Nephron progenitor cell (in vitro differentiated cells): ENCODE measurements around the gene ZNF593OS.

Experiments
- DNase-seq: peaks from one replicate; pipeline ENCODE4 v3.0.0; 2021
- H3K27ac Mint-ChIP-seq: 2 replicates; pipeline ENCODE4 v1.8.0; 2021; ENCODE audit warnings: mild to moderate bottlenecking, moderate library complexity, mixed read lengths
- H3K27me3 Mint-ChIP-seq: 2 replicates; pipeline ENCODE4 v1.8.0; 2021; ENCODE audit warnings: mild to moderate bottlenecking, low read depth, mixed read lengths; ENCODE audit not compliant: poor library complexity
- H3K36me3 Mint-ChIP-seq: 2 replicates; pipeline ENCODE4 v1.8.0; 2021; ENCODE audit warnings: low read depth, mixed read lengths
- H3K4me1 Mint-ChIP-seq: 2 replicates; pipeline ENCODE4 v1.8.0; 2021; ENCODE audit warnings: mixed read lengths
- H3K4me3 Mint-ChIP-seq: 2 replicates; pipeline ENCODE4 v1.8.0; 2021; ENCODE audit warnings: mild to moderate bottlenecking, moderate library complexity, mixed read lengths
- H3K9me3 Mint-ChIP-seq: 2 replicates; pipeline ENCODE4 v1.8.0; 2021; ENCODE audit warnings: mild to moderate bottlenecking, moderate library complexity, mixed read lengths
- TF ChIP-seq, protein P1 (sequence below): fragments of 200-600 bp; sonication (generic); IDR thresholded peaks from 2 replicates; pipeline ENCODE4 v1.5.0; 2021; ENCODE audit warnings: antibody characterized with exemption

Gene ZNF593OS

DNA sequence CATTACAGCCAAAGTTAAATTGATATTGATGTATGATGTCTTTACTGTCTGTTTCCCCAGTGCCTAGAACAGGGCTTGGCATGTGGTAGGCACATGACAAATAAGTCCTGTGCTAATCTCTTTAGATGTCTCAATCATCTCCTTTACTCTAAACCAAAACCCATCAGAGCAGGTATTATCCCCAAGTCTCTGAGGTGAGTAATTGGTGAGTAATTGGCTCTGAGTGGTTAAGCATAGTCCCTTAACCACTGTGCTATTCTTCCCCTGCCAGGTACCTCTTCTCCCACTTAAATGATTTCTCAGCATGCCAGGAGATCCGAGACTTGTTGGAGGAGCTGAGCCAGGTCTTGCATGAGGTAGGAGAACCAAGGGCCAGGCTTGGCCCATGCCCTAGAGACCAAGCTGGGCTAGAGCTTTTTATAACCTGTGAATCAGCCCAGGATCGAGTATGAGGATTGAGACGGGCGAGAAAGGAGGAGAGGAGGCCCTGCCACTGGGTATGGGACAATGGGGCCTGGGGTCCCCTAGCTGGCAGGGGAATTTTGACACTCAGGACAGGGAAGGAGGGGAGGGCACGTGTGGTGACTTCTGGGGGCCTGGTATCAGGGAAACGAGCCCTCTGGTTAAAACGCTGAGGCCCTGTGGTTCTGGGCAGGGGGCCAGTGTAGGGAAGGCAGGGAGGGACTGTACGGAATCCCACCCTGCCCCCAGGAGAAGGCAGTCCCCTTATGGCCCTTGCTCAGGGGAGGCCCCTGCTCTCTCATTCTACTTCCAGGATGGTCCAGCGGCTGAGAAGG lies 10.2 kb upstream of the ZNF593OS start:
- TF ChIP-seq, protein P1, sequence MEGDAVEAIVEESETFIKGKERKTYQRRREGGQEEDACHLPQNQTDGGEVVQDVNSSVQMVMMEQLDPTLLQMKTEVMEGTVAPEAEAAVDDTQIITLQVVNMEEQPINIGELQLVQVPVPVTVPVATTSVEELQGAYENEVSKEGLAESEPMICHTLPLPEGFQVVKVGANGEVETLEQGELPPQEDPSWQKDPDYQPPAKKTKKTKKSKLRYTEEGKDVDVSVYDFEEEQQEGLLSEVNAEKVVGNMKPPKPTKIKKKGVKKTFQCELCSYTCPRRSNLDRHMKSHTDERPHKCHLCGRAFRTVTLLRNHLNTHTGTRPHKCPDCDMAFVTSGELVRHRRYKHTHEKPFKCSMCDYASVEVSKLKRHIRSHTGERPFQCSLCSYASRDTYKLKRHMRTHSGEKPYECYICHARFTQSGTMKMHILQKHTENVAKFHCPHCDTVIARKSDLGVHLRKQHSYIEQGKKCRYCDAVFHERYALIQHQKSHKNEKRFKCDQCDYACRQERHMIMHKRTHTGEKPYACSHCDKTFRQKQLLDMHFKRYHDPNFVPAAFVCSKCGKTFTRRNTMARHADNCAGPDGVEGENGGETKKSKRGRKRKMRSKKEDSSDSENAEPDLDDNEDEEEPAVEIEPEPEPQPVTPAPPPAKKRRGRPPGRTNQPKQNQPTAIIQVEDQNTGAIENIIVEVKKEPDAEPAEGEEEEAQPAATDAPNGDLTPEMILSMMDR, result no peak
- H3K4me3 Mint-ChIP-seq, result no peak overlapping the region
- H3K36me3 Mint-ChIP-seq, result no peaks in the 10 kb centered on the region
- H3K27me3 Mint-ChIP-seq, result no peaks in the 10 kb centered on the region
- peak overlapping the region; percentile 49 for H3K27ac Mint-ChIP-seq
- no peak for DNase-seq
- H3K9me3 Mint-ChIP-seq, result no peaks in the 10 kb centered on the region
- H3K4me1 Mint-ChIP-seq, result peaks cover 30% of the 10 kb centered on the region

DNA sequence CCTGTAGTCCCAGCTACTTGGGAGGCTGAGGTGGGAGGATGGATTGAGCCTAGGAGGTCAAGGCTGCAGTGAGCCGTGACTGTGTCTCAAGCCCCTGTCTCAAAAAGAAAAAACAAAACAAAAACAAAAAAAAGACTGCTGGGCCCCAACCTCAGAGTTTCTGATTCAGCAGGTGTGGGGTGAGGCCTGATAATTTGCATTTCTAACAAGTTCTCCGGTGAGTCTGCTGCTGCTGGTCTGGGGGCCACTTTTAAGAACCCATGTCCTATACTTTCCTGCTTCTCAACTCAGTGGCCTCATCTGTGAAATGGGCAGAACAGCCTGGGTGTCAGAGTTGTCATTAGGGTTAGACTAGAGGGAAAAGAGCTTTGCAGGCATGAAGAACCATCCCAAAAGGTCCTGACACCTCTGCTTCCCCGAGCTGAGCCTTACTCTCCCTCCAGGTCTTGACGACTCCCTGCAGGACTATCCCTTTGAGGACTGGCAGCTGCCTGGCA lies 8.4 kb upstream of the ZNF593OS start:
- no peaks in the 10 kb centered on the region for H3K27me3 Mint-ChIP-seq
- TF ChIP-seq, protein P1, result no peak

DNA sequence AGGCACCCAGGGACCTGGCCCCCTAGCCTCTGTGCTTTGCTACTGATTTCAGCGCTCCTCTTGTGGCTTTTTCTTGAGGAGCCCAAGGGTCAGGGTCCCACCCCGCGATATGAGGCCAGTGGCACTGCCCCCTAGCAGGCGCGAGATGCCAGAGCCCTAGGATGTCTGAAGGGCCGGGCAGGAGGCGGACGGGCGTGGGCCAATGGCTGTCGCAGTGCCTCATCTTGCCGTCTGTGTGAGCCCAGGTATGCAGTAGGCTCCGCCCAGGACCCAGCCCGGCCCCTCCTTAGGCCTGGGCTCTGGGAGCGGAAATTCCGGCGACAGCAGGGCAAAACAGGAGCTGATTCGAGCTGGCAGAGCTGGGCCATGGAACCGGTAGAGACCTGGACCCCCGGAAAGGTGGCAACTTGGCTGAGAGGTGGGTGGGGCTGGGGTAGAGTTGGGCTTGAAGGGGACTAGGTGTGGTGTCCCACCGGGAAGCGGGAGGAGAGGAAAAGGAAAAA lies 5.6 kb upstream of the ZNF593OS start, which contains the start of gene CNKSR1:
Gene CNKSR1, plus strand, starts transcription at position 310 of the 503 bp plus-strand sequence. Its CDS starts 57 bp downstream, at position 367.
- DNase-seq, result no peak
- peak within 1 kb of the TSS; percentile 67 for H3K4me3 Mint-ChIP-seq
- no peak within 1 kb of the TSS for H3K27ac Mint-ChIP-seq

More for the DNA sequence above, 8.4 kb upstream of the ZNF593OS start:
- DNase-seq, result no peak
- Mint-ChIP-seq H3K4me1 (peaks cover 30% of the 10 kb centered on the region), H3K36me3 (no peaks in the 10 kb centered on the region), H3K9me3 (no peaks in the 10 kb centered on the region), H3K4me3 (no peak overlapping the region), H3K27ac (no peak overlapping the region)

DNA sequence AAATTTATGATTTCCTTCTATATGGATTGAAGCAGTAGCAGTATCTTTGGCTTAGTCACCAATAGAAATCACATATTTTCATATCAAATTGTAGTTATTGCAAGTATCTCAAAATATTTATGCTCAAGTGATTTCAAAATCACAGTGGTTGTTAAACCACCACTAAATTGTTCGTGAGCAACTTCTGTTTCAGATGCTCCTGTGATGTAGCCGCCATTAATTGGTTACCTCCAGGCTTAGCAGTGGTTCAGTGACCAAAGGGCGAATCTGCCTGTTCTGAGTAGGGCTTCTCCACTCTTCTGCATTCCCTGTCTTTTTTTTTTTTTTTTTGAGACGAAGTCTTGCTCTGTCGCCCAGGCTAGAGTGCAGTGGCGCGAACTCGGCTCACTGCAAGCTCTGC lies 3.7 kb upstream of the ZNF593OS start:
- H3K27ac Mint-ChIP-seq, result peak overlapping the region; percentile 32
- H3K27me3 Mint-ChIP-seq, result no peaks in the 10 kb centered on the region
- peaks cover 34% of the 10 kb centered on the region for H3K4me1 Mint-ChIP-seq
- TF ChIP-seq, protein P1, result no peak
- H3K36me3 Mint-ChIP-seq, result no peaks in the 10 kb centered on the region
- no peaks in the 10 kb centered on the region for H3K9me3 Mint-ChIP-seq
- H3K4me3 Mint-ChIP-seq, result no peak overlapping the region
- no peak for DNase-seq

More for the DNA sequence above, 5.6 kb upstream of the ZNF593OS start, which contains the start of gene CNKSR1:
- H3K27me3 Mint-ChIP-seq, result no peaks in the 10 kb centered on the region
- peaks cover 29% of the 10 kb centered on the region for H3K4me1 Mint-ChIP-seq
- no peaks in the 10 kb centered on the region for H3K9me3 Mint-ChIP-seq
- TF ChIP-seq, protein P1, result no peak
- H3K36me3 Mint-ChIP-seq, result no peaks in the 10 kb centered on the region

DNA sequence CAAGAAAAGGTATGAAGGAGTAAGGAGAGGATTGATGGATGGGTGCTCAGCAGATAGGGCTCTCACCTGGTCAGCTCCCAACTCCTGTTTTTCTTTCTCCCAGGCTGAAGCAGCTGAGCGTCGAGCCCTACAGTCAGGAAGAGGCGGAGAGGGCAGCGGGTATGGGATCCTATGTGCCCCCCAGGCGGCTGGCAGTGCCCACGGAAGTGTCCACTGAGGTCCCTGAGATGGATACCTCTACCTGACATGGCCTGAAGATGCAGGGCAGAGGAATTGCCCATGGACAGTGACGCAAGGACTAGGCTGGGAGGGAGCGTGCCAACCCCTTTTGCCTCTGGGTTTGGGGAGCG lies 1.2 kb downstream of the ZNF593OS start:
- peaks cover 12% of the 10 kb centered on the region for H3K27me3 Mint-ChIP-seq
- no peaks in the 10 kb centered on the region for H3K9me3 Mint-ChIP-seq
- TF ChIP-seq, protein P1, result no peak
- H3K36me3 Mint-ChIP-seq, result no peaks in the 10 kb centered on the region
- H3K4me3 Mint-ChIP-seq, result peak overlapping the region; percentile 89
- peaks cover 51% of the 10 kb centered on the region for H3K4me1 Mint-ChIP-seq
- H3K27ac Mint-ChIP-seq, result peak overlapping the region; percentile 79
- DNase-seq, result no peak
